A549 (cell line): ENCODE data around the gene LMTK2. TPM values are rescaled to one million over a fixed set of nuclear protein-coding genes. Genes with fewer than 3 reads are reported as not detected.
A peak's percentile ranks its signal among the peaks of the same experiment; 100 is the strongest.

Experiments used
- ATAC-seq, 2 experiments: fragments of 200-7000 bp in 1 of 2; fragments of >200 bp in 1 of 2; cut with Nextera tagmentation in 1 of 2; cut with Tn5 transposase in 1 of 2; 3 replicates each; pipeline versions ENCODE4 v1.8.0 to v1.9.1; 2018 to 2020; ENCODE audit warnings: mild to moderate bottlenecking in 1 of 2, moderate library complexity in 1 of 2
- CTCF ChIA-PET: fragments of 300-600 bp; sonication (Branson Sonifier 250); formaldehyde crosslinking; extraction: SDS; loops from one replicate; lab custom pipeline; 2021; ENCODE audit warnings: antibody characterized with exemption, inconsistent platforms; lab: Yijun Ruan, JAX
- POLR2A ChIA-PET: fragments of 350-600 bp; formaldehyde crosslinking; extraction: SDS; loops from one replicate; lab custom pipeline; 2021; ENCODE audit warnings: antibody characterized with exemption, inconsistent platforms; lab: Yijun Ruan, JAX
- DNase-seq, 2 experiments: peaks; one replicate each; pipeline versions ENCODE4 v3.0.0 to v3.0.0-alpha.2; 2011 to 2016; ENCODE audit warnings: low read depth in 1 of 2, low spot score in 1 of 2
- FAIRE-seq: peaks from 2 replicates; lab custom pipeline; 2011; peaks lifted over from hg19 to GRCh38; lab: Jason Lieb, UNC
- H3K27ac ChIP-seq, 2 experiments: fragments of >200 bp; sonication (Bioruptor Twin); formaldehyde crosslinking; 3 replicates each; pipeline ENCODE4 v1.5.1; 2016 to 2017
- H3K4me1 ChIP-seq: fragments of >200 bp; sonication (Bioruptor Twin); formaldehyde crosslinking; 3 replicates; pipeline ENCODE4 v1.6.1; 2016
- H3K4me2 ChIP-seq: fragments of >200 bp; sonication (Bioruptor Twin); formaldehyde crosslinking; 3 replicates; pipeline ENCODE4 v1.6.1; 2016
- H3K4me3 ChIP-seq: fragments of >200 bp; sonication (Bioruptor Twin); formaldehyde crosslinking; 3 replicates; pipeline ENCODE4 v1.5.1; 2016
- H3K9me3 ChIP-seq: fragments of >200 bp; sonication (Bioruptor Twin); formaldehyde crosslinking; 3 replicates; pipeline ENCODE4 v1.6.1; 2016
- CBX2 ChIP-seq: fragments of 200-600 bp; sonication (generic); IDR thresholded peaks from 2 replicates; pipeline ENCODE4 v1.6.1; 2016; ENCODE audit warnings: low read depth, mild to moderate bottlenecking, borderline replicate concordance
- CBX8 ChIP-seq: fragments of 200-600 bp; sonication (generic); IDR thresholded peaks from 2 replicates; pipeline ENCODE4 v1.6.1; 2016
- CEBPB ChIP-seq, 2 experiments: fragments of >200 bp in 1 of 2; sonication (Bioruptor Twin) in 1 of 2; formaldehyde crosslinking in 1 of 2; IDR thresholded peaks; 2 replicates each; pipeline ENCODE4 v1.6.1; 2012 to 2016
- CHD2 ChIP-seq: fragments of 150-350 bp; IDR thresholded peaks from 2 replicates; pipeline ENCODE4 v1.6.1; 2014; ENCODE audit warnings: low read length; ENCODE audit not compliant: partially characterized antibody
- CHD4 ChIP-seq: fragments of 200-600 bp; sonication (generic); IDR thresholded peaks from 2 replicates; pipeline ENCODE4 v1.6.1; 2016; ENCODE audit warnings: antibody characterized with exemption, mild to moderate bottlenecking, borderline replicate concordance
- FOSL2 ChIP-seq, 2 experiments: fragments of 450-650 bp in 1 of 2; fragments of >200 bp in 1 of 2; sonication (Bioruptor Twin) in 1 of 2; formaldehyde crosslinking; IDR thresholded peaks; 2 replicates each; pipeline versions ENCODE4 v1.5.0 to v1.6.1; 2016 to 2020; ENCODE audit warnings: mild to moderate bottlenecking in 1 of 2, moderate library complexity in 1 of 2
- GATA3 ChIP-seq: IDR thresholded peaks from 2 replicates; pipeline ENCODE4 v1.6.1; 2012; ENCODE audit warnings: borderline replicate concordance
- HOXB13 ChIP-seq: fragments of 250-450 bp; sonication (Bioruptor Pico); IDR thresholded peaks from 2 replicates; pipeline ENCODE4 v1.5.0; 2020; ENCODE audit warnings: low read depth, mild to moderate bottlenecking, moderate library complexity
- JUN ChIP-seq, 2 experiments: fragments of >200 bp; sonication (Bioruptor Twin); formaldehyde crosslinking; IDR thresholded peaks; 2 replicates in 1 of 2; 3 replicates in 1 of 2; pipeline ENCODE4 v1.6.1; 2016 to 2017
- KDM1A ChIP-seq: fragments of 200-600 bp; sonication (generic); IDR thresholded peaks from 2 replicates; pipeline ENCODE4 v1.6.1; 2016; ENCODE audit warnings: low read depth, mild to moderate bottlenecking
- KDM5A ChIP-seq: fragments of 200-600 bp; sonication (generic); IDR thresholded peaks from 2 replicates; pipeline ENCODE4 v1.6.1; 2016; ENCODE audit warnings: antibody characterized with exemption, mild to moderate bottlenecking
- NPAS2 ChIP-seq: fragments of 250-450 bp; sonication (Bioruptor Pico); IDR thresholded peaks from 2 replicates; pipeline ENCODE4 v1.8.0; 2022; ENCODE audit warnings: mild to moderate bottlenecking, moderate library complexity, borderline replicate concordance
- PHF8 ChIP-seq: fragments of 200-600 bp; sonication (generic); IDR thresholded peaks from 2 replicates; pipeline ENCODE4 v1.6.1; 2016; ENCODE audit warnings: low read depth, mild to moderate bottlenecking, antibody characterized with exemption, moderate library complexity, borderline replicate concordance
- POLR2AphosphoS2 ChIP-seq: conservative IDR thresholded peaks from 2 replicates; pipeline ENCODE4 v1.6.1; 2012; ENCODE audit warnings: low read length, improper control_type of control experiment, inconsistent platforms
- RAD21 ChIP-seq, 2 experiments: fragments of >200 bp in 1 of 2; sonication (Bioruptor Twin) in 1 of 2; formaldehyde crosslinking in 1 of 2; IDR thresholded peaks in 1 of 2; conservative IDR thresholded peaks in 1 of 2; 2 replicates in 1 of 2; 3 replicates in 1 of 2; pipeline ENCODE4 v1.6.1; 2012 to 2018; ENCODE audit warnings: inconsistent platforms in 1 of 2
- RARB ChIP-seq: fragments of 250-450 bp; sonication (Bioruptor Pico); IDR thresholded peaks from 2 replicates; pipeline ENCODE4 v1.8.0; 2021; ENCODE audit warnings: mild to moderate bottlenecking, moderate library complexity
- RCOR1 ChIP-seq: fragments of 150-350 bp; IDR thresholded peaks from 2 replicates; pipeline ENCODE4 v1.6.1; 2014; ENCODE audit warnings: antibody characterized with exemption, low read length, low read depth
- RNF2 ChIP-seq: fragments of 200-600 bp; sonication (generic); IDR thresholded peaks from 2 replicates; pipeline ENCODE4 v1.6.1; 2016; ENCODE audit warnings: low read depth, mild to moderate bottlenecking, antibody characterized with exemption, moderate library complexity, borderline replicate concordance
- SMC3 ChIP-seq: fragments of >200 bp; sonication (Bioruptor Twin); formaldehyde crosslinking; IDR thresholded peaks from 3 replicates; pipeline ENCODE4 v1.6.1; 2018; ENCODE audit warnings: inconsistent platforms
- SREBF2 ChIP-seq: fragments of 450-650 bp; IDR thresholded peaks from 2 replicates; pipeline ENCODE4 v1.6.1; 2014; ENCODE audit warnings: mild to moderate bottlenecking, moderate library complexity
- TP53 ChIP-seq: fragments of 250-450 bp; sonication (Bioruptor Pico); IDR thresholded peaks from 2 replicates; pipeline ENCODE4 v1.5.0; 2021; ENCODE audit warnings: mild to moderate bottlenecking, moderate library complexity
- ZC3H11A ChIP-seq: fragments of 450-650 bp; IDR thresholded peaks from 2 replicates; pipeline ENCODE4 v1.6.1; 2014; ENCODE audit warnings: antibody characterized with exemption, mild to moderate bottlenecking
- WGBS: methylation state at CpG from one replicate; pipeline ENCODE4 v1.1.6; 2017; ENCODE audit errors: missing lambda C conversion rate; 5-methylcytosine and 5-hydroxymethylcytosine counted together
- polyA plus RNA-seq, 4 experiments: library from polyadenylated mRNA; depleted of rRNA in 3 of 4; stranded (reverse); fragments of >200 nt; fragmentation: RNase III in 1 of 4; extraction: RNeasy Plus Mini Kit Qiagen cat#74134 plus additional on column Dnase treatment in 1 of 4; gene quantifications; 2 replicates in 3 of 4; 3 replicates in 1 of 4; pipeline ENCODE4 v1.2.3, GENCODE V29; 2011 to 2017
- TF ChIP-seq, protein P1 (sequence below): fragments of >200 bp; sonication (Bioruptor Twin); formaldehyde crosslinking; IDR thresholded peaks from 3 replicates; pipeline ENCODE4 v1.5.1; 2016
- TF ChIP-seq, protein P2 (sequence below): fragments of 450-650 bp; IDR thresholded peaks from 2 replicates; pipeline ENCODE4 v1.6.1; 2014; ENCODE audit warnings: antibody characterized with exemption
- TF ChIP-seq, protein P3 (sequence below): fragments of >200 bp; sonication (Bioruptor Twin); formaldehyde crosslinking; IDR thresholded peaks from 2 replicates; pipeline ENCODE4 v1.6.1; 2016

The LMTK2 gene
- polyA plus RNA-seq, 2 of the 4 experiments (the other 2 are of a cell fraction): 7.9 to 13.0 TPM

DNA sequence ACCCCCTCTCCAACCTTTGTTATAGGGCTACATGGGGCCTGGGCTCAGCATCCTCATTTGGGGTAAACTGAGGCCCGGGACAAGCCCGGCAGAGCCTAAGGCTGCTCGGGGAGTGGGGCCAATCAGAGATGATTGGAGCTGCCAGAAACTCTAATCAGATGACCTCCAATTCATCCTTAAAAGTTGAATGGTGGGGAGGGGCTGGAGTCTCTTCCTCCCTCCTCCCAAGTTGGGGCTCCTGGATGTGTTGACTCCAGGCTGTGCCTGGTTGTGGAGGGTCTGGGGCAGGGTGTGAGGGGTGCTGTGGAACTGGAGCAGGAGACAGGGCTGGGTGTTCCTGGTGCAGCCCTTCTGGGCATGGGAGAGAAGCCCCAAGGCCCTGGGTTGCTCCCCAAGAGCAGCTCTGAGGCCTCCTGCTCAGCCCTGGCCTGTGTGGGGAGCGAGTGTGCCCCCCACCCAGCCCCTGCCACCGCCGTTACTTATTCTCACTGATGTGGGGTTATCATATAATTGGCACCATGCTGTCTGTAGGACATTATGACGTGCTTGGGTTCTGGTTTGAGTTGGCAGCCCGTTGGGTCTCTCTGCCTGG, 106.7 kb downstream of the LMTK2 start:
- H3K4me3 ChIP-seq: no peak overlapping the region
- FAIRE-seq: no peak
- 84% methylated on average over 7 of the region's 8 CpGs for WGBS
- H3K27ac ChIP-seq: no peak overlapping the region
- DNase-seq: no peak
- no peaks in the 10 kb centered on the region for H3K4me1 ChIP-seq
- H3K9me3 ChIP-seq: no peaks in the 10 kb centered on the region
- ChIA-PET POLR2A (no interaction called here), CTCF (interaction anchor here (0.7 kb wide), 1 partner anchor 107 kb away, joined by 3 read pairs; the partner anchor contains the start of gene LMTK2)
- peak in 1 of 2 experiments; percentile 19; a peak in 3 of 6 replicates for ATAC-seq
- H3K4me2 ChIP-seq: no peak overlapping the region
- no peak for TF ChIP-seq SMC3
- TF ChIP-seq CHD4: no peak
- TF ChIP-seq RARB (CRISPR knock-in tag): no peak
- no peak for TF ChIP-seq PHF8
- TF ChIP-seq GATA3: no peak
- no peak for TF ChIP-seq RCOR1
- no peak for TF ChIP-seq FOSL2 (IDR thresholded peaks at IDR 0.05)
- TF ChIP-seq FOSL2 (CRISPR knock-in tag; IDR thresholded peaks at IDR 0.05): no peak
- TF ChIP-seq RAD21 (conservative IDR thresholded peaks at IDR 0.05 in 1 of 2, IDR thresholded peaks at IDR 0.05 in 1 of 2): no peak
- TF ChIP-seq, protein P1, sequence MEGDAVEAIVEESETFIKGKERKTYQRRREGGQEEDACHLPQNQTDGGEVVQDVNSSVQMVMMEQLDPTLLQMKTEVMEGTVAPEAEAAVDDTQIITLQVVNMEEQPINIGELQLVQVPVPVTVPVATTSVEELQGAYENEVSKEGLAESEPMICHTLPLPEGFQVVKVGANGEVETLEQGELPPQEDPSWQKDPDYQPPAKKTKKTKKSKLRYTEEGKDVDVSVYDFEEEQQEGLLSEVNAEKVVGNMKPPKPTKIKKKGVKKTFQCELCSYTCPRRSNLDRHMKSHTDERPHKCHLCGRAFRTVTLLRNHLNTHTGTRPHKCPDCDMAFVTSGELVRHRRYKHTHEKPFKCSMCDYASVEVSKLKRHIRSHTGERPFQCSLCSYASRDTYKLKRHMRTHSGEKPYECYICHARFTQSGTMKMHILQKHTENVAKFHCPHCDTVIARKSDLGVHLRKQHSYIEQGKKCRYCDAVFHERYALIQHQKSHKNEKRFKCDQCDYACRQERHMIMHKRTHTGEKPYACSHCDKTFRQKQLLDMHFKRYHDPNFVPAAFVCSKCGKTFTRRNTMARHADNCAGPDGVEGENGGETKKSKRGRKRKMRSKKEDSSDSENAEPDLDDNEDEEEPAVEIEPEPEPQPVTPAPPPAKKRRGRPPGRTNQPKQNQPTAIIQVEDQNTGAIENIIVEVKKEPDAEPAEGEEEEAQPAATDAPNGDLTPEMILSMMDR: no peak
- TF ChIP-seq RNF2: no peak
- TF ChIP-seq, protein P2, sequence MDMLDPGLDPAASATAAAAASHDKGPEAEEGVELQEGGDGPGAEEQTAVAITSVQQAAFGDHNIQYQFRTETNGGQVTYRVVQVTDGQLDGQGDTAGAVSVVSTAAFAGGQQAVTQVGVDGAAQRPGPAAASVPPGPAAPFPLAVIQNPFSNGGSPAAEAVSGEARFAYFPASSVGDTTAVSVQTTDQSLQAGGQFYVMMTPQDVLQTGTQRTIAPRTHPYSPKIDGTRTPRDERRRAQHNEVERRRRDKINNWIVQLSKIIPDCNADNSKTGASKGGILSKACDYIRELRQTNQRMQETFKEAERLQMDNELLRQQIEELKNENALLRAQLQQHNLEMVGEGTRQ: no peak
- TF ChIP-seq, protein P3, sequence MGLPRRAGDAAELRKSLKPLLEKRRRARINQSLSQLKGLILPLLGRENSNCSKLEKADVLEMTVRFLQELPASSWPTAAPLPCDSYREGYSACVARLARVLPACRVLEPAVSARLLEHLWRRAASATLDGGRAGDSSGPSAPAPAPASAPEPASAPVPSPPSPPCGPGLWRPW: no peak
- no peak for TF ChIP-seq KDM5A
- TF ChIP-seq CHD2: no peak
- TF ChIP-seq CBX2: no peak
- TF ChIP-seq CEBPB (IDR thresholded peaks at IDR 0.05): no peak
- TF ChIP-seq ZC3H11A: no peak
- no peak for TF ChIP-seq SREBF2
- no peak for TF ChIP-seq POLR2AphosphoS2

DNA sequence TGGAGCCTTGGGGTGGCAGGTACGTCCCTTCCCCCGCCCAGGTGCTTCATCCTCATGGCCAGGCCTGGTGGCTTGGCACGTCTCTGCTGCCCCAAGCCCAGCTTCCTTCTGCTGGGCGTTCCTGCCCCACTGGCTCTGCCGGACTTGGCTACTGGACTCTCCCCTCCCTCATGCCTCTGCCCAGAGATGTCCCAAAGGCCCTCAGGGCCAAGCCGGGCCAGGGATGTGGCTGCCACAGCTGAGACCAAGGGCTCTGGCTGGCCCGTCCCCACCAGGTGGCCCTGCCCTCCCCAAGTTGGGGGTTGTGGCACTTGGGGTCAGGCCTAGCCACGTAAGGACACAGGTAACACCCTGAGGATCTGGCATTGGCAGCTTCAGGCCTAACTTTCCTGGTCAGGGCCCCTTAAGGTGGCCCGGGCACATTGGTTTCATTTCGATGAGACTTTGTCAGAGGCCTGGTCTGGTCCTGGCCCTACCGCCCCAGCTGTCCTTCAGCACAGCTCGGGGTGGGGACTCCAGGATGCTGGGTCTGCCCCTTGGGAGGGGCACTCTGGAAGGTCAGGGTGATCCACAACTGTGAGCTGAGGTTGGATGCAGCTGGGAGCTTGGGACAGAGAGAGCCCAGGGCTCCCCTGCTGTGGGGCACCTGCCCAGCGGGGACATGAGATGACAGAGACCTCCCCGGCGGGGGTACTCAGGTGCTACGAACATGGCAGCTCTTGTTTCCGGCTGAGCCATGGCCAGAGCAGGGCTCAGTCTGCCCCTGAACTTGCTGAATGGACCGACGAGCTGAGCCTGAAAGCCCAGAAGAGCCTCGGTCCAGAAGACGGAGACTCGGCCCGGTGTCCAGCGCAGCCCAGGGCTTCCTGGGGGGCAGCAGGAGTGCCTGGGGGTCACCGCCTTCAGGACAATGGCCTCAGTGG, 107.5 kb downstream of the LMTK2 start:
- no peaks in the 10 kb centered on the region for H3K9me3 ChIP-seq
- H3K4me3 ChIP-seq: no peak overlapping the region
- no peak overlapping the region for H3K4me2 ChIP-seq
- no peak for FAIRE-seq
- ATAC-seq: peak; percentile 2 to 19; a peak in 3 of 6 replicates
- no peak for TF ChIP-seq JUN (IDR thresholded peaks at IDR 0.05)
- no peak for TF ChIP-seq KDM1A
- TF ChIP-seq TP53 (CRISPR knock-in tag): no peak
- no peak for TF ChIP-seq POLR2AphosphoS2
- no peak for TF ChIP-seq HOXB13
- no peak for TF ChIP-seq NPAS2 (CRISPR knock-in tag)
- TF ChIP-seq ZC3H11A: no peak
- no peak for TF ChIP-seq CBX8
- CTCF ChIA-PET: interaction anchor here (0.7 to 0.9 kb wide), 2 partner anchors 21 to 108 kb away, joined by 3 read pairs; partner anchors contain the start of gene LMTK2
- no peak overlapping the region for H3K27ac ChIP-seq
- DNase-seq: no peak
- 89% methylated on average over 16 of the region's 25 CpGs for WGBS
- no peaks in the 10 kb centered on the region for H3K4me1 ChIP-seq
- POLR2A ChIA-PET: no interaction called here
